ENCODE measurements around the gene UBE2U.

- TF ChIP-seq POLR2AphosphoS5 (IDR thresholded peaks at IDR 0.05) (no peak), CTCF (IDR thresholded peaks at IDR 0.05) (no peak)
Measured at GRCh38 chr1:64209221-64209620, 5.8 kb downstream of the UBE2U start.

Measured in gastroesophageal sphincter (tissue), 3 donors.